ENCODE results near the gene PANK2.
"Not testable (repeated sequence)": the region's sequence is repeated elsewhere in the genome, so short reads cannot be mapped to it uniquely, and the experiment has no call there.

Gene PANK2

DNA sequence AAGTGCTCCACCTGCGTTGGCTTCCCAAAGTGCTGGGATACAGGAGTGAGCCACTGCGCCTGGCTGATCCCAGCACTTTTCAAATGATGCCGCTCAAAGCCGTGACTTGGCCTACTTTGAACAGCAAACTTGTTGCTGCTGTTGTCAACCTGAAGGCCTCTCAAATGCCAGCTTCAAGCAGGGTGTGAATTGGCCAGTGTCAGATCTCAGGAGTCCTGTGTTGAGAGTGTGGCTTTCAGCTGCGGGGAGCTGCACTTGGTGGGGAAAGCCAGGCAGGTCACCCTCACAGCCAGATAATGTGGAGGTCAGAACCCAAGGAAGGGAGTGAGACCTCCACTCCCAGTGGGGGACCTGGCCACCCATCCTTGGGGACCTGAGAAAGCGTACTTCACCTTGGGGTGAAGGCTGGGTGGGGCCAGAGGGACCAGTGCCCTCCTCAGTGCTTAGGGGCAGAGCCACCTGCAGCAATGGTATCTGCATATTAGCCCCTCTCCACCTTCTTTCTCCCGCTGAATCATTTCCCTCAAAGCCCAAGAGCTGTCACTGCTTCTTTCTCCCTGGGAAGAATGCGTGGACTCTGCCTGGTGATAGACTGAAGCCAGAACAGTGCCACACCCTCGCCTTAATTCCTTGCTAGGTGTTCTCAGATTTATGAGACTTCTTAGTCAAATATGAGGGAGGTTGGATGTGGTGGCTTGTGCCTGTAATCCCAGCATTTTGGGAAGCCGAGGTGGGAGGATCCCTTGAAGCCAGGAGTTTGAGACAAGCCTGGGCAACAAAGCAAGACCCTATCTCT lies 19.1 kb upstream of the PANK2 start:
- no peak for DNase-seq (ENCODE audit: low read depth in 2 of 2)

DNA sequence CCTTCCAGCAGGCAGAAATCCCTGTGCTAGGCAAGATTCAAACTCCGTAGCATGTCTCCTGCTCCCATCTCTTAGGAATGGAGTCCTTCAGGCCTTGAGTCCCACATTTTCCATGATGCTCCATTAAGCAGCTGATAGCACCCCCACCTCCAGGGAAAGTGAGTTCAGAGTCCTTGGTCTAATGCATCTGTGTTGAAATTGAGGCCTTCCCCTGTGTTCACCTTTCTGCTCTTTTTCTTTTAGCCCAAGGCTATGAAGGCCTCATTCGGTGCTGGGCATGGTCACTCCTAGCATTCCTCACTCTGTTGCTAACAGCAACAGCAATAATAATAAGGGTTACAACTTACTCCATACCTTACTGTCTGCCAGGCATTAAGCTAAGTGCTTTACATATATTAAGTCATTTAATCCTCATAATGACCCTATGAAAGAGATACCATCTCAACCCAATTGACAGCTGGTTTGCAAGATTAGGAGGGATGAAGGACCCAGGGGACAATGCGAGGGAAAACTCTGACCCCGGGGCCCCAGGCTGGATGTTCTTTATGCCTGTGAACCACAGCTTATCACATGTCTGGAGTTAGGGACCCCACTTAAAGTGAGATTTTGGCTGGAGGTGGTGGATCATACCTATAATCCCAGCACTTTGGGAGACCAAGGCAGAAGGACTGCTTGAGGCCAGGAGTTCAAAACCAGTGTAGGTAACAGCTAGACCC lies 17.5 kb upstream of the PANK2 start:
- DNase-seq (ENCODE audit: low read depth in 2 of 2) = no peak

- no peak for DNase-seq (ENCODE audit: low read depth in 2 of 2)
These were observed 15.7 kb upstream of the PANK2 start for GRCh38 chr20:3873507-3873906.

GRCh38 chr20:3874194-3874844 lies 14.9 kb upstream of the PANK2 start:
- DNase-seq (ENCODE audit: low read depth in 2 of 2) = no peak

DNA sequence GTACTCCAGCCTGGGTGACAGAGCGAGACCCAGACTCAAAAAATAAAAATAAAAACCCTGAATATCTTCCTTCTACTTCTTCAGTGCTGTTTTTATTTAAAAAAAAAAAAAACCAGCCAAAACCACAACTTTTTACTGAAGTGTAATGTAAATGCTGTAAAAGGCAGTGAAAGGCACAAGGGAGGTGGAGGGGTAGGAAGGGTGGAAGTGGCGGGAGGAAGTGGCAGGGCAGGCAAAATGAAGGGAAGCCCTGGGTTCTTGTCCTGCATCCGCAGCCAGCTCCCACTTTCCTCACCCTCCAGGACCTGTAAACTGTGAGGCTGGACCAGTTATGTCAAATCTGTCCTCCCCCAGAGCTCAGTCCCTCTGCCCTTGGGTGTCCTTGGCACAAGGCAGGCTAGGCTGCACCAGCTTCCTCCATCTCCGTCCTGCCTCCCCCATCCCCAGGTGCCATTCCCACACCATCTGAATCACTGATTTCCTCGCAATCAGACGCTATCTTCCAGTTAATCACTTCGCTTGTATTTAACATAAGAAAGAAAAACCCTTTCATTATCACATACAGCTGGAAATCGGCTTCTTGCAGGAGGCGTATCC lies 13.7 kb upstream of the PANK2 start:
- no peak for DNase-seq (ENCODE audit: low read depth in 2 of 2)

DNA sequence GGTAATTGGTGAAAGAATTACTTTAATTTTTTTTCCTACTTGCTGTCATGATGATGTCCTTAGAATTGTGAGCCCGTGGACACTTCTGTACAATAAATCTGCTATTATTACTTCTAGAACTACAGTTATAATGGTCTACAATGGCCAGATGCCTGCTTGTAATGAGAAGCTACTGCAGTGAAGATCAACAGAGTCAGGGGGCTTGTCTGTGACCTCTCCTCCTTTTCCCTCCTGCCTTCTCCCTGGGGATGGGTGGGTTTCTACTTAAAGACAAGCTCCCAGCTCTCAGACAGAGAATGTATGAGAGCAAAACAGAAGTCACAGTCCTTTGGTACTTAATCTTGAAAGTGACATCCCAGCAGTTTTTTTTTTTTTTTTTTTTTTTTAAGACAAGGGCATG lies 13.2 kb upstream of the PANK2 start:
- DNase-seq (ENCODE audit: low read depth in 2 of 2) = no peak

- no peak for DNase-seq (ENCODE audit: low read depth in 2 of 2)
These were observed 12.5 kb upstream of the PANK2 start for GRCh38 chr20:3876676-3877075.

- DNase-seq (ENCODE audit: low read depth in 2 of 2) = not testable (repeated sequence)
These were observed 10.3 kb upstream of the PANK2 start for GRCh38 chr20:3878921-3879274.

DNA sequence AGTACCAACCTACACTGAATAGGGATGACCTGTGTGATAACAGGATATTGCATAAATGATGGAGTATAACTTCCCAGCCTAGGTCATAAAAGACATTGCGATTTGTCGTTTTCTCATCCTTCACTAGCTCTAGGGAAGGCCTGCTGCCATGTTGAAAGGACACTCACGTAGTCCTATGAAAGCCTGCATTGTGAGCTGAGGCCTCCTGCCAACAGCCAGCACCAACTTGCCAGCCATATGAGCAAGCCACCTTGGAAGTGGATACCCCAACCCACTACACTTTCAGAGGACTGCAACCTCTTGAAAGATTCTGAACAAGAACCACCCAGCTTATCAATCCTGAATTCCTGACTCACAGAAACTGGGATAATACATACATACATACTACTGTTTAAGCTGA lies 3.5 kb upstream of the PANK2 start:
- DNase-seq (ENCODE audit: low read depth in 2 of 2) = no peak

- DNase-seq (ENCODE audit: low read depth in 2 of 2) = no peak
These were observed 1.1 kb upstream of the PANK2 start for GRCh38 chr20:3887876-3888620.

- peak; percentile 40 to 41 for DNase-seq (ENCODE audit: low read depth in 2 of 2)
These were observed 556 bp downstream of the PANK2 start for GRCh38 chr20:3889489-3890397.

GRCh38 chr20:3890398-3890751 lies 1.2 kb downstream of the PANK2 start:
- DNase-seq (ENCODE audit: low read depth in 2 of 2) = no peak

DNA sequence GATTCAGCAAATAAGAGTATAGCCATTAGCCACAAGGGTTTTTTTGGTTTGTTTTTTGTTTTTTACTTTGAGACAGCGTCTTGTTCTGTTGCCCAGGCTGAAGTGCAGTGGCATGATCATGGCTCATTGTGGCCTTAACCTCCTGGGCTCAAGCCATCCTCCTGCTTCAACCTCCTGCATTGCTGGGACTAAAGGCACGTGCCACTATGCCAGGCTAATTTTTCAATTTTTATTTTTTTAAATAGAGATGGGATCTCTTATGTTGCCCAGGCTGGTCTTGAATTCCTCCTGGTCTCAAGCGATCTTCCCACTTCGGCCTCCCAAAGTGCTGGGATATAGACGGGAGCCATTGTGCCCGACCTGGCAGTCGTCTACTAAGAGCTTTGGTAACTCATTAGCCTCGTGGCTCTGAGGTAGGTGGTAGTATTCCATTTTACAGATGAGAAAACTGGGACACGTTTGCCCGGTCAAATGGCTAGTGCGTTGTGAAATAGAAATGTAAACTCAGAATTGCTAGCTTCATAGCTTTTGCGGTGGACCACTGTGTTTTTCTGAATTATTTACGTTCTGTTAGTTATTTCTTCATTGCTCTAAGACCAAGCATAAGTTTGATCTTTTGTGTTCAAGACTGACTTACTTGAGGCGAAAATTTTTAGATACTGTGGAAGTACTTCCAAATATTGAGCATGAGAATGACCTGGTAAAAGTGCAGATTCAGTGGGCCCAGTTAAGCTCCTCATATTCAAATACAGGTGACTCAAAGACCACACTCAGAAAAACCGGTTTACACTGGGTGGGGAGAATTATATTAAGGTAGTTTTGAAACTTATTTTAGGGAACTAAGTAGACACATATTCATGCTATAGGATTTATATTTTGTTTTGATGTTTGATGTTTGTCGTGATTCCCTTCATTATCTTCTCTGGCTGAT lies 2.1 kb downstream of the PANK2 start:
- no peak for DNase-seq (ENCODE audit: low read depth in 2 of 2)

DNA sequence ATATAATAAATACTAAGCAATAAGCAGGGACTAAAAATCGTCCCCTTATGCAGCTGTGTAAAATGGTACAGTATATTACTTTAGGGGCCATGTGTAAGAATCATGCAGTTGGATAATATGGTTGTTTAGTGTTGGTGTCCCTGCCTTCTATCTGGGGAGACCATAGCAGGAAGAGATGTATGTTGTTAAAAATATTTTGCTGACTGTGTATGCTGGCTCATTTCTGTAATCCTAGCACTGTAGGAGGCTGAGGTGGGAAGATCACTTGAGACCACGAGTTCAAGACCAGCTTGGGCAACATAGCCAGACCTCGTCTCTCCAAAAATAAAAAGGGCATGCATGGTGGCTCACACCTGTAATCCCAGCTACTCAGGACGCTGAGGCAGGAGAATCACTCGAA lies 5.6 kb downstream of the PANK2 start:
- no peak for DNase-seq (ENCODE audit: low read depth in 2 of 2)

DNA sequence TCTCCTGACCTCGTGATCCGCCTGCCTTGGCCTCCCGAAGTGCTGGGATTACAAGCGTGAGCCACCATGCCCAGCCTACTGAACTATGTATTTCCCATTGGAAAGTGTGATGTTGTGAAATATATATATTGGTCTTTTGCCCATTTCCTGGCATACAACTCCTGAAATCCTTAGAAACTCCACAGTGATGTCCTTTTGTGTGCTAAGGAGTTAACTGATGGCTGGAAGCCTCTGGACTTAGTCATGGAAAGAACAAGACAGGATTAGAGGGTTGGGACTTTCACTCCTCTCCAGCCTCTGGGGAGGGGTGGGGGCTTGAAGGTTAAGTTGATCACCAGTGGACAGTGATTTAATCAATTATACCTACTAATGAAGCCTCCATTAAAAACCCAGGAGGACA lies 7.1 kb downstream of the PANK2 start:
- DNase-seq (ENCODE audit: low read depth in 2 of 2) = no peak

GRCh38 chr20:3896853-3897583 lies 7.8 kb downstream of the PANK2 start:
- no peak for DNase-seq (ENCODE audit: low read depth in 2 of 2)

DNA sequence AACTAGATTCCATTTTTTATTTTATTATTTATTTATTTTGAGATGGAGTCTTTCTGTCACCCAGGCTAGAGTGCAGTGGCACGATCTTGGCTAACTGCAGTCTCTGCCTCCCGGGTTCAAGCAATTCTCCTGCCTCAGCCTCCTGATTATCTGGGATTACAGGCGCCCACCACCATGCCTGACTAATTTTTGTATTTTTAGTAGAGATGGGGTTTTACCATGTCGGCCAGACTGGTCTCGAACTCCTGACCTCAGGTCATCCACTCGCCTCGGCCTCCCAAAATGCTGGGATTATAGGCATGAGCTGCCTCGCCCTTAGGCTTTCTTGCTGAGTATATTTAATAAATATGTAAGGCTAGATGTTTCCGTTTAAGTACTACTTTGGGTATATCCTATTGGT lies 9.0 kb downstream of the PANK2 start:
- not testable (repeated sequence) for DNase-seq (ENCODE audit: low read depth in 2 of 2)

DNA sequence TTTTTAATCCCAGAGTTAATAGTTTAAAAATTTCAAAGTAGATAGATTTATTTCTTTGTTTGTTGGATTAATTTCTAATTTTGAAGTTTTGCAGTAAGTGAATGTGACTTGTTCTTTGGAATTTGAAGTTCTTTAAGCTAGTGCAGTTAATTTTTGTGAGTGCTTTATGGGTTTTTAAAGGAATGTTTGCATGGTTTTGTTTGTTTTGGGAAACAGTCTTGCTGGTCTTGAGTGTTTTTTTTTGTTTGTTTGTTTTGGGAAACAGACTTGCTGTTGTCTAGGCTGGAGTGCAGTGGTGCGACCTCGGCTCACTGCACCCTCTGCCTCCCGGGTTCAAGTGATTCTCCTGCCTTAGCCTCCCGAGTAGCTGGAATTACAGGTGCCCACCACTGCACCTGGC lies 9.5 kb downstream of the PANK2 start:
- no peak for DNase-seq (ENCODE audit: low read depth in 2 of 2)

GRCh38 chr20:3900187-3900604 lies 11.0 kb downstream of the PANK2 start:
- no peak for DNase-seq (ENCODE audit: low read depth in 2 of 2)
